IMR-90 (cell line): ENCODE results near the gene SERPINA7. TPM values are rescaled to one million over a fixed set of nuclear protein-coding genes. Genes with fewer than 3 reads are reported as not detected.

Experiments used
- ATAC-seq: fragments of 200-7000 bp; cut with Tn5 transposase; 2 replicates; pipeline ENCODE4 v1.9.1; 2020; ENCODE audit warnings: low read depth, mild to moderate bottlenecking, moderate library complexity
- BruUV-seq: library from RNA; stranded (reverse); fragments of 400-500 nt; replicated peaks from 2 replicates; lab custom pipeline; 2021; lab: Mats Ljungman, UMichigan
- CTCF ChIA-PET: fragments of 300-600 bp; formaldehyde crosslinking; extraction: SDS; loops from one replicate; lab custom pipeline; 2021; ENCODE audit warnings: antibody characterized with exemption; lab: Yijun Ruan, JAX
- POLR2A ChIA-PET: fragments of 300-600 bp; sonication (Branson Sonifier 250); formaldehyde crosslinking; loops from one replicate; lab custom pipeline; 2022; ENCODE audit warnings: antibody characterized with exemption; ENCODE audit not compliant: unreplicated experiment; lab: Charles Lee
- DNase-seq: peaks from one replicate; pipeline ENCODE4 v3.0.0; 2013
- H2AFZ ChIP-seq: replicated peaks from 2 replicates; pipeline ENCODE3; 2013; ENCODE audit warnings: low read length, mild to moderate bottlenecking; ENCODE audit not compliant: poor library complexity
- H2AK5ac ChIP-seq: 2 replicates; pipeline ENCODE4 v1.6.1; 2013; ENCODE audit warnings: low read depth, low read length, inconsistent platforms
- H2AK9ac ChIP-seq: replicated peaks from 2 replicates; pipeline ENCODE3; 2013; ENCODE audit warnings: mild to moderate bottlenecking, low read depth, low read length, moderate library complexity; ENCODE audit not compliant: poor library complexity
- H2BK120ac ChIP-seq: 2 replicates; pipeline ENCODE4 v1.6.1; 2013; ENCODE audit warnings: low read depth, low read length, inconsistent platforms
- H2BK15ac ChIP-seq: 3 replicates; pipeline ENCODE4 v1.6.1; 2013; ENCODE audit warnings: low read depth, low read length, inconsistent platforms
- H2BK20ac ChIP-seq: 2 replicates; pipeline ENCODE4 v1.6.1; 2013; ENCODE audit warnings: low read depth, mild to moderate bottlenecking, inconsistent platforms, low read length, moderate library complexity
- H2BK5ac ChIP-seq: 2 replicates; pipeline ENCODE4 v1.6.1; 2013; ENCODE audit warnings: mild to moderate bottlenecking, low read depth, low read length, inconsistent platforms; ENCODE audit not compliant: poor library complexity, severe bottlenecking
- H3K14ac ChIP-seq: replicated peaks from 2 replicates; pipeline ENCODE4 v1.6.1; 2013; ENCODE audit warnings: low read depth, low read length, inconsistent platforms
- H3K18ac ChIP-seq: 2 replicates; pipeline ENCODE4 v1.6.1; 2013; ENCODE audit warnings: low read depth, low read length, control low read depth
- H3K23ac ChIP-seq: 2 replicates; pipeline ENCODE4 v1.6.1; 2013; ENCODE audit warnings: low read depth, low read length, inconsistent platforms
- H3K27ac ChIP-seq: 2 replicates; pipeline ENCODE4 v1.5.1; 2013; ENCODE audit warnings: mild to moderate bottlenecking, control low read depth, low read length; ENCODE audit not compliant: insufficient read depth
- H3K27me3 ChIP-seq: 2 replicates; pipeline ENCODE4 v1.6.1; 2013; ENCODE audit warnings: low read length; ENCODE audit not compliant: control insufficient read depth, insufficient read depth
- H3K36me3 ChIP-seq: 2 replicates; pipeline ENCODE4 v1.6.1; 2013; ENCODE audit warnings: low read length, mixed read lengths; ENCODE audit not compliant: control insufficient read depth, insufficient read depth
- H3K4ac ChIP-seq: 2 replicates; pipeline ENCODE4 v1.6.1; 2013; ENCODE audit warnings: low read depth, low read length, inconsistent platforms
- H3K4me1 ChIP-seq: 2 replicates; pipeline ENCODE4 v1.6.1; 2013; ENCODE audit warnings: low read length, mixed read lengths; ENCODE audit not compliant: control insufficient read depth, insufficient read depth
- H3K4me2 ChIP-seq: 2 replicates; pipeline ENCODE4 v1.6.1; 2013; ENCODE audit warnings: low read depth, mild to moderate bottlenecking, control low read depth, low read length, moderate library complexity
- H3K4me3 ChIP-seq: 2 replicates; pipeline ENCODE4 v1.5.1; 2013; ENCODE audit warnings: low read depth, mild to moderate bottlenecking, control low read depth, low read length, moderate library complexity; ENCODE audit not compliant: insufficient read depth
- H3K56ac ChIP-seq: 2 replicates; pipeline ENCODE4 v1.6.1; 2013; ENCODE audit warnings: low read length, inconsistent platforms; ENCODE audit not compliant: insufficient read depth; ENCODE audit errors: extremely low read depth
- H3K79me1 ChIP-seq, 2 experiments: 2 replicates each; pipeline ENCODE4 v1.6.1; 2013; ENCODE audit warnings: low read length in 2 of 2, inconsistent platforms in 1 of 2, low read depth in 1 of 2
- H3K9ac ChIP-seq: 2 replicates; pipeline ENCODE4 v1.6.1; 2013; ENCODE audit warnings: low read depth, low read length, control low read depth
- H3K9me1 ChIP-seq: 2 replicates; pipeline ENCODE4 v1.6.1; 2013; ENCODE audit warnings: low read length, inconsistent platforms; ENCODE audit not compliant: insufficient read depth
- H3K9me3 ChIP-seq: 2 replicates; pipeline ENCODE4 v1.6.1; 2013; ENCODE audit warnings: low read length; ENCODE audit not compliant: control insufficient read depth, insufficient read depth
- H4K20me1 ChIP-seq: 2 replicates; pipeline ENCODE4 v1.6.1; 2013; ENCODE audit warnings: low read length, inconsistent platforms; ENCODE audit not compliant: insufficient read depth
- H4K5ac ChIP-seq: 2 replicates; pipeline ENCODE4 v1.6.1; 2013; ENCODE audit warnings: mild to moderate bottlenecking, low read depth, low read length, control low read depth
- H4K8ac ChIP-seq, 2 experiments: 2 replicates each; pipeline ENCODE4 v1.6.1; 2013; ENCODE audit warnings: low read depth in 2 of 2, low read length in 2 of 2, control low read depth in 1 of 2, inconsistent platforms in 1 of 2
- H4K91ac ChIP-seq: 2 replicates; pipeline ENCODE4 v1.6.1; 2013; ENCODE audit warnings: low read depth, low read length, inconsistent platforms; ENCODE audit not compliant: insufficient read depth
- BHLHE40 ChIP-seq: fragments of 150-350 bp; IDR thresholded peaks from 2 replicates; pipeline ENCODE4 v1.6.1; 2016; ENCODE audit warnings: mild to moderate bottlenecking, low read depth, low read length
- CEBPB ChIP-seq: IDR thresholded peaks from 2 replicates; pipeline ENCODE4 v1.6.1; 2012; ENCODE audit warnings: low read depth, low read length, improper control_type of control experiment
- CHD1 ChIP-seq: IDR thresholded peaks from 2 replicates; pipeline ENCODE4 v1.6.1; 2012; ENCODE audit warnings: low read depth, low read length, improper control_type of control experiment
- CTCF ChIP-seq: conservative IDR thresholded peaks from 2 replicates; pipeline ENCODE4 v1.5.1; 2012; ENCODE audit warnings: mild to moderate bottlenecking, low read depth, low read length, improper control_type of control experiment
- FOS ChIP-seq: fragments of 150-350 bp; IDR thresholded peaks from 2 replicates; pipeline ENCODE4 v1.6.1; 2016; ENCODE audit warnings: low read depth, low read length
- MAFK ChIP-seq: IDR thresholded peaks from 2 replicates; pipeline ENCODE4 v1.6.1; 2012; ENCODE audit warnings: low read depth, low read length, improper control_type of control experiment
- MAZ ChIP-seq: IDR thresholded peaks from 2 replicates; pipeline ENCODE4 v1.6.1; 2012; ENCODE audit warnings: low read depth, mild to moderate bottlenecking, low read length, improper control_type of control experiment, moderate library complexity, borderline replicate concordance
- MXI1 ChIP-seq: IDR thresholded peaks from 2 replicates; pipeline ENCODE4 v1.6.1; 2012; ENCODE audit warnings: low read depth, mild to moderate bottlenecking, low read length, moderate library complexity, borderline replicate concordance
- NFE2L2 ChIP-seq: fragments of 150-350 bp; IDR thresholded peaks from 2 replicates; pipeline ENCODE4 v1.6.1; 2016; ENCODE audit warnings: low read depth, mild to moderate bottlenecking, low read length
- POLR2A ChIP-seq: IDR thresholded peaks from 2 replicates; pipeline ENCODE4 v1.6.1; 2012; ENCODE audit warnings: mild to moderate bottlenecking, low read depth, low read length
- RAD21 ChIP-seq: IDR thresholded peaks from 2 replicates; pipeline ENCODE4 v1.6.1; 2012; ENCODE audit warnings: low read length, improper control_type of control experiment
- RCOR1 ChIP-seq: IDR thresholded peaks from 2 replicates; pipeline ENCODE4 v1.6.1; 2012; ENCODE audit warnings: mild to moderate bottlenecking, low read length, improper control_type of control experiment; ENCODE audit not compliant: insufficient replicate concordance
- RFX5 ChIP-seq: IDR thresholded peaks from 2 replicates; pipeline ENCODE4 v1.8.0; 2012; ENCODE audit warnings: low read depth, mild to moderate bottlenecking, low read length, moderate library complexity
- SMC3 ChIP-seq: fragments of 150-350 bp; IDR thresholded peaks from 2 replicates; pipeline ENCODE4 v1.6.1; 2016; ENCODE audit warnings: low read depth, mild to moderate bottlenecking, antibody characterized with exemption, low read length, moderate library complexity
- USF2 ChIP-seq: fragments of 150-350 bp; IDR thresholded peaks from 2 replicates; pipeline ENCODE4 v1.6.1; 2017; ENCODE audit warnings: mild to moderate bottlenecking, antibody characterized with exemption, low read length, low read depth
- WGBS, 2 experiments: methylation state at CpG; one replicate each; pipeline versions ENCODE4 v1.1.5 to v1.1.7; 2013; ENCODE audit warnings: missing lambda C conversion rate in 2 of 2; ENCODE audit not compliant: insufficient read length in 1 of 2; ENCODE audit errors: extremely low coverage in 2 of 2; 5-methylcytosine and 5-hydroxymethylcytosine counted together
- dilution Hi-C: fragments of 300-500 bp; cut with HindIII; formaldehyde crosslinking; loops from one replicate; pipeline ENCODE4 v1.14.3; 2018; ENCODE audit warnings: low sequenced_read_pairs; ENCODE audit not compliant: unreplicated experiment
- in situ Hi-C: fragments of 300-500 bp; cut with MboI; formaldehyde crosslinking; loops from 3 replicates; pipeline ENCODE4 v1.14.3; 2019; ENCODE audit warnings: low sequenced_read_pairs, inconsistent platforms, mixed read lengths
- intact Hi-C: fragments of 100-400 bp; cut with micrococcal nuclease; formaldehyde crosslinking; loops from 2 replicates; pipeline ENCODE4 v1.10.0; 2022
- polyA plus RNA-seq, 3 experiments: library from polyadenylated mRNA; depleted of rRNA; stranded (reverse); fragments of >200 nt; gene quantifications; 2 replicates each; pipeline ENCODE4 v1.2.3, GENCODE V29; 2012; ENCODE audit warnings: low replicate concordance in 1 of 3
- total RNA-seq: library from RNA; depleted of rRNA; stranded (reverse); fragments of >200 nt; gene quantifications from 2 replicates; pipeline ENCODE4 v1.2.3, GENCODE V29; 2012
- TF ChIP-seq, protein P1 (sequence below): fragments of 150-350 bp; IDR thresholded peaks from 2 replicates; pipeline ENCODE4 v1.6.1; 2016; ENCODE audit warnings: low read depth, mild to moderate bottlenecking, low read length, moderate library complexity, borderline replicate concordance

The SERPINA7 gene
- total and polyA plus RNA-seq, 2 of the 4 experiments (the other 2 are of a cell fraction) = not detected

DNA sequence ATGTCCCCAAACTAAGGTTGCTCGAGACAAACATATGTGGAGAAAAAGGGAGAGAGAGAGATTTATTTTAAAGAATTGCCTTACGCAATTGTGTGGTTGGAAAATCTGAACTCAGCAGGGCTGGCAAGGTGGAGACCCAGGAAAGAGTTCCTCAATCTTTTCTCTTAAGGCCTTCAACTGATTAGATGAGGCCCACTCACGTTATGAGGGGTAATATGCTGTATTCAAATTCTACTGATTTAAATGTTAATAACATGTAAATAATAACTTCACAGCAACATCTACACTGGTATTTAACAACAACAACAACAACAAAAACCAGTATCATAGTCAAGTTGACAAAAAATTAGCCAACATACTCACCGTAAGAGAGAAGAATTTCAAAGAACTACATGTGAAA is 14.6 kb downstream of the SERPINA7 start:
- Histone ChIP-seq H2AK5ac (no peak overlapping the region), H3K79me1 (no peaks in the 10 kb centered on the region), H2AFZ (no peak overlapping the region), H3K4me3 (no peak overlapping the region), H2BK20ac (no peak overlapping the region), H3K4me2 (no peak overlapping the region), H3K27me3 (no peaks in the 10 kb centered on the region; the same call in 1 of the 2 replicates), H3K27ac (no peak overlapping the region), H3K56ac (no peak overlapping the region), H3K9me1 (no peaks in the 10 kb centered on the region), H3K9me3 (no peaks in the 10 kb centered on the region), H3K9ac (no peak overlapping the region), H3K4me1 (no peaks in the 10 kb centered on the region), H3K18ac (no peak overlapping the region), H2BK120ac (no peak overlapping the region), H3K23ac (no peak overlapping the region), H2BK15ac (no peak overlapping the region), H2BK5ac (no peak overlapping the region), H4K91ac (no peak overlapping the region), H2AK9ac (no peak overlapping the region), H4K20me1 (no peaks in the 10 kb centered on the region), H3K14ac (no peak overlapping the region), H4K8ac (no peak overlapping the region), H4K5ac (no peak overlapping the region), H3K4ac (no peak overlapping the region), H3K36me3 (no peaks in the 10 kb centered on the region)
- dilution Hi-C loops = no loop called here
- POLR2A ChIA-PET = no interaction called here
- in situ Hi-C loops = no loop called here
- CTCF ChIA-PET = no interaction called here
- TF ChIP-seq BHLHE40 (no peak), MAFK (no peak), MXI1 (no peak), CHD1 (no peak), RCOR1 (no peak), MAZ (no peak), RAD21 (no peak), CEBPB (no peak), NFE2L2 (no peak), CTCF (no peak), RFX5 (no peak), USF2 (no peak), SMC3 (no peak), POLR2A (no peak), FOS (no peak)
- TF ChIP-seq, protein P1, sequence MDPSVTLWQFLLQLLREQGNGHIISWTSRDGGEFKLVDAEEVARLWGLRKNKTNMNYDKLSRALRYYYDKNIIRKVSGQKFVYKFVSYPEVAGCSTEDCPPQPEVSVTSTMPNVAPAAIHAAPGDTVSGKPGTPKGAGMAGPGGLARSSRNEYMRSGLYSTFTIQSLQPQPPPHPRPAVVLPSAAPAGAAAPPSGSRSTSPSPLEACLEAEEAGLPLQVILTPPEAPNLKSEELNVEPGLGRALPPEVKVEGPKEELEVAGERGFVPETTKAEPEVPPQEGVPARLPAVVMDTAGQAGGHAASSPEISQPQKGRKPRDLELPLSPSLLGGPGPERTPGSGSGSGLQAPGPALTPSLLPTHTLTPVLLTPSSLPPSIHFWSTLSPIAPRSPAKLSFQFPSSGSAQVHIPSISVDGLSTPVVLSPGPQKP = no peak
- no peak for DNase-seq
- intact Hi-C loops = no loop called here
- no CpG with 5 or more reads among the region's 4 CpGs for WGBS, 2 experiments
- BruUV-seq = no TSS peak
- no peak for ATAC-seq
